GM12878 (cell line): Measurements from ENCODE around the gene AKT1. TPM values are rescaled to one million over a fixed set of nuclear protein-coding genes. Genes with fewer than 3 reads are reported as not detected.

Experiments used
- ATAC-seq: fragments of 200-7000 bp; cut with Tn5 transposase; 3 replicates; pipeline ENCODE4 v1.9.1; 2020; ENCODE audit warnings: mild to moderate bottlenecking, moderate library complexity
- BruUV-seq: library from RNA; stranded (reverse); fragments of 400-500 nt; replicated peaks from 2 replicates; lab custom pipeline; 2021; lab: Mats Ljungman, UMichigan
- CTCF ChIA-PET: fragments of 300-600 bp; sonication (Branson Sonifier 250); formaldehyde crosslinking; extraction: SDS; loops from one replicate; lab custom pipeline; 2021; ENCODE audit warnings: inconsistent platforms; lab: Yijun Ruan, JAX
- POLR2A ChIA-PET: fragments of 350-600 bp; formaldehyde crosslinking; extraction: SDS; loops from one replicate; lab custom pipeline; 2021; ENCODE audit warnings: inconsistent platforms; lab: Charles Lee
- RAD21 ChIA-PET: fragments of 300-600 bp; sonication (Branson Sonifier 250); formaldehyde crosslinking; loops from one replicate; lab custom pipeline; 2023; ENCODE audit warnings: antibody characterized with exemption; ENCODE audit not compliant: unreplicated experiment; lab: Charles Lee
- SMC1A ChIA-PET: fragments of 300-600 bp; sonication (Branson Sonifier 250); formaldehyde crosslinking; loops from one replicate; lab custom pipeline; 2023; ENCODE audit not compliant: unreplicated experiment, uncharacterized antibody; lab: Charles Lee
- DNase-seq: peaks from one replicate; pipeline ENCODE4 v3.0.0-alpha.2; 2011; ENCODE audit warnings: low read depth, low spot score
- FAIRE-seq: peaks from 3 replicates; lab custom pipeline; 2011; peaks lifted over from hg19 to GRCh38; lab: Jason Lieb, UNC
- H2AFZ ChIP-seq: 2 replicates; pipeline ENCODE4 v1.6.0; 2011; ENCODE audit warnings: low read depth, low read length, control low read depth; ENCODE audit not compliant: control insufficient read depth
- H3K27ac ChIP-seq: 2 replicates; pipeline ENCODE4 v1.5.1; 2011; ENCODE audit warnings: control low read depth; ENCODE audit not compliant: control insufficient read depth, insufficient read depth
- H3K27me3 ChIP-seq, 2 experiments: replicated peaks in 1 of 2; 2 replicates each; pipeline versions ENCODE4 v1.6.0 to v1.6.1; 2011; ENCODE audit warnings: low read length in 1 of 2; ENCODE audit not compliant: control insufficient read depth in 2 of 2, insufficient read depth in 2 of 2
- H3K36me3 ChIP-seq, 2 experiments: 2 replicates each; pipeline ENCODE4 v1.5.1; 2011; ENCODE audit warnings: low read length in 1 of 2; ENCODE audit not compliant: control insufficient read depth in 2 of 2, insufficient read depth in 2 of 2
- H3K4me1 ChIP-seq: 2 replicates; pipeline ENCODE4 v1.6.1; 2011; ENCODE audit warnings: mild to moderate bottlenecking, low read length, moderate library complexity, mixed read lengths; ENCODE audit not compliant: control insufficient read depth, insufficient read depth
- H3K4me2 ChIP-seq: 2 replicates; pipeline ENCODE4 v1.6.0; 2011; ENCODE audit warnings: control low read depth; ENCODE audit not compliant: control insufficient read depth, insufficient read depth
- H3K4me3 ChIP-seq: fragments of 200-600 bp; sonication (generic); 2 replicates; pipeline ENCODE4 v1.5.1; 2016
- H3K79me2 ChIP-seq: 2 replicates; pipeline ENCODE4 v1.6.0; 2011; ENCODE audit warnings: low read length; ENCODE audit not compliant: control insufficient read depth, insufficient read depth
- H3K9ac ChIP-seq: 2 replicates; pipeline ENCODE4 v1.8.0; 2011; ENCODE audit warnings: low read length, control low read depth, mixed read lengths; ENCODE audit not compliant: control insufficient read depth, insufficient read depth
- H3K9me3 ChIP-seq: replicated peaks from 3 replicates; pipeline ENCODE4 v1.5.1; 2011; ENCODE audit warnings: mild to moderate bottlenecking, low read length; ENCODE audit not compliant: control insufficient read depth, insufficient read depth
- H4K20me1 ChIP-seq: 2 replicates; pipeline ENCODE4 v1.6.0; 2011; ENCODE audit not compliant: control insufficient read depth, insufficient read depth
- BMI1 ChIP-seq: fragments of 450-650 bp; IDR thresholded peaks from 2 replicates; pipeline ENCODE4 v1.6.1; 2016; ENCODE audit warnings: mild to moderate bottlenecking, moderate library complexity, borderline replicate concordance
- BRCA1 ChIP-seq: IDR thresholded peaks from 2 replicates; pipeline ENCODE4 v1.6.1; 2011; ENCODE audit warnings: low read depth, low read length, improper control_type of control experiment
- CHD1 ChIP-seq: IDR thresholded peaks from 2 replicates; pipeline ENCODE4 v1.6.1; 2012; ENCODE audit warnings: low read depth, low read length, improper control_type of control experiment
- IRF4 ChIP-seq: IDR thresholded peaks from 2 replicates; pipeline ENCODE4 v1.6.1; 2011; ENCODE audit warnings: low read depth, low read length
- MEF2A ChIP-seq: IDR thresholded peaks from 2 replicates; pipeline ENCODE4 v1.6.1; 2011; ENCODE audit warnings: low read depth, mild to moderate bottlenecking, low read length, moderate library complexity; ENCODE audit not compliant: insufficient read depth
- MLLT1 ChIP-seq: fragments of 450-650 bp; IDR thresholded peaks from 2 replicates; pipeline ENCODE4 v1.6.1; 2016; ENCODE audit warnings: mild to moderate bottlenecking
- MTA2 ChIP-seq: fragments of 450-650 bp; IDR thresholded peaks from 2 replicates; pipeline ENCODE4 v1.6.1; 2016; ENCODE audit warnings: low read depth, mild to moderate bottlenecking, moderate library complexity
- NFYB ChIP-seq: IDR thresholded peaks from 2 replicates; pipeline ENCODE4 v1.6.1; 2011; ENCODE audit warnings: low read depth, mild to moderate bottlenecking, low read length, improper control_type of control experiment, moderate library complexity; ENCODE audit not compliant: insufficient read depth
- PAX5 ChIP-seq: IDR thresholded peaks from 2 replicates; pipeline ENCODE4 v1.6.1; 2011; ENCODE audit warnings: low read depth, low read length, borderline replicate concordance
- PML ChIP-seq: IDR thresholded peaks from 2 replicates; pipeline ENCODE4 v1.6.1; 2012; ENCODE audit warnings: low read length, inconsistent platforms
- TAF1 ChIP-seq: IDR thresholded peaks from 2 replicates; pipeline ENCODE4 v1.6.1; 2011; ENCODE audit warnings: mild to moderate bottlenecking, low read depth, low read length, borderline replicate concordance
- ZNF687 ChIP-seq: fragments of 450-650 bp; IDR thresholded peaks from 2 replicates; pipeline ENCODE4 v1.6.1; 2017; ENCODE audit warnings: mild to moderate bottlenecking, moderate library complexity
- WGBS: methylation state at CpG from one replicate; pipeline ENCODE4 v1.1.6; 2016; ENCODE audit warnings: low lambda C conversion rate; ENCODE audit not compliant: insufficient replicate concordance, insufficient coverage; ENCODE audit errors: missing lambda C conversion rate; 5-methylcytosine and 5-hydroxymethylcytosine counted together
- in situ Hi-C: fragments of 300-500 bp; cut with MboI; formaldehyde crosslinking; loops from 9 replicates; pipeline ENCODE4 v1.14.3; 2018; ENCODE audit warnings: mixed read lengths
- intact Hi-C: fragments of 100-400 bp; cut with micrococcal nuclease; formaldehyde crosslinking; loops from one replicate; pipeline ENCODE4 v1.14.2; 2022; ENCODE audit not compliant: unreplicated experiment
- polyA plus RNA-seq, 11 experiments: library from polyadenylated mRNA; depleted of rRNA in 4 of 11; unstranded in 6 of 11; stranded (reverse) in 5 of 11; fragments of >200 nt; fragmentation: Nextera tagmentation in 4 of 11; fragmentation: Illumina TruSeq in 1 of 11; extraction: Ambion mirVana in 4 of 11; extraction: Trizol in 1 of 11; gene quantifications; 1 replicate in 1 of 11; 2 replicates in 10 of 11; pipeline versions ENCODE4 v1.2.1 to v1.2.3, GENCODE V29; 2011 to 2016; ENCODE audit warnings: inconsistent platforms in 2 of 11, missing spikeins in 2 of 11, low read depth in 1 of 11
- total RNA-seq, 4 experiments: library from RNA; depleted of rRNA in 3 of 4; stranded (reverse); fragments of >200 nt in 3 of 4; fragmentation: Illumina TruSeq in 1 of 4; extraction: Trizol in 1 of 4; gene quantifications; 2 replicates each; pipeline versions ENCODE4 v1.2.1 to v1.2.3, GENCODE V29; 2013 to 2021

AKT1 gene
- total and polyA plus RNA-seq, 10 of the 15 experiments (the other 5 are each of a cell fraction or from before 2014, with no cell fraction given) = 0.63 to 110 (median 58.9) TPM

GRCh38 chr14:104749111-104749649, 46.4 kb downstream of the AKT1 start (continued):
- TF ChIP-seq NFYB (no peak), IRF4 (no peak), MEF2A (no peak), BRCA1 (no peak), MLLT1 (no peak)

GRCh38 chr14:104747876-104748275, 47.7 kb downstream of the AKT1 start:
- no TSS peak for BruUV-seq
- H3K4me2 ChIP-seq = no peak overlapping the region
- H3K79me2 ChIP-seq = no peaks in the 10 kb centered on the region
- H3K9me3 ChIP-seq = no peaks in the 10 kb centered on the region; the same call in 2 of the 3 replicates
- ChIA-PET CTCF (interaction anchor here (2.4 kb wide), 1 partner anchor 23 kb away, joined by 8 read pairs; no protein-coding TSS in a partner anchor), POLR2A (no interaction called here), RAD21 (no interaction called here), SMC1A (no interaction called here)
- DNase-seq (no peak), FAIRE-seq (no peak), ATAC-seq (no peak)
- no peaks in the 10 kb centered on the region for H4K20me1 ChIP-seq
- 71% methylated on average over 9 of the region's 9 CpGs for WGBS
- no peaks in the 10 kb centered on the region for H3K27me3 ChIP-seq
- in situ Hi-C loops = no loop called here
- H2AFZ ChIP-seq = no peak overlapping the region
- H3K9ac ChIP-seq = no peak overlapping the region
- no peaks in the 10 kb centered on the region for H3K36me3 ChIP-seq
- TF ChIP-seq MTA2 (no peak), BMI1 (no peak), CHD1 (no peak), PAX5 (no peak), ZNF687 (no peak), PML (no peak), TAF1 (no peak)
- intact Hi-C loops = no loop called here
- no peak overlapping the region for H3K4me3 ChIP-seq
- no peak overlapping the region for H3K27ac ChIP-seq
- H3K4me1 ChIP-seq = peaks cover 12% of the 10 kb centered on the region
